ENCODE measurements around the gene LRRC56.
A peak's percentile ranks its signal among the peaks of the same experiment; 100 is the strongest.

Gene LRRC56

DNA sequence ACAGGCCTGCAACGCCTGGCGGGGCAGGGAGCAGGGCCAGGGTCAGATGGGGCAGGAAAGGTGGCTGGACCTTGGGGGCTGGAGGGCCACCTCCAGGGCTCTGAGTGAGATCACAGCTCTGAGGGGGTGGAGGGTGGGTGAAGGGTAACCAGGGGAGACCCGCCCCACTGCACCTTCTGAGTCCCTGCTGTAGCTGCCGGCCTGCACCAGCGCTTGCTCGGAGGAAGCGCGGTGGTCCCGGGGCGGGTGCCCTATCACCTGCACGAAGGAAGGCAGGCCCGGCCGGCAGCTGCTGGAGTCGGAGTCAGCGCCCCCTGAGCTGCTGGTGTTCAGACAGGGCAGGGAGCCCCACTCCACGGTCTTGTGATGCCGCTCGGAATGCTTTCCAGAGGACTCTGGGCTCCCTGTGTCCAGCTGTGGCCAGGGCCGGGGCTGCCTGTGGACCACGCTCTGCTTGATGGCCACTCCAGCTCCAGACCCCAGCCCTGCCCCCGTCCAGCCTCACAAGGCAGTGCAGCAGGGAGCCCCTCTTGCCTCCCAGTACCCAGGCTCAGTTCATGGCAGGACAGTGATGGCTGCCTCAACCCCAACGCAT lies 19.4 kb downstream of the LRRC56 start:
- H3K4me1 ChIP-seq (ENCODE audit: control insufficient read depth in 2 of 2, insufficient read depth in 1 of 2, low read depth in 1 of 2, low read length in 2 of 2), result peaks cover 15 to 20% of the 10 kb centered on the region in 2 donors
- H4K8ac ChIP-seq (ENCODE audit: low read depth, low read length), result no peak overlapping the region
- H3K4me3 ChIP-seq (ENCODE audit: low read length in 2 of 2), result peak overlapping the region in 1 of 2 donors; percentile 58
- no peaks in the 10 kb centered on the region for H3K36me3 ChIP-seq (replicated peaks in 1 of 2; ENCODE audit: control insufficient read depth in 2 of 2, insufficient read depth in 2 of 2, low read length in 2 of 2)
- peak overlapping the region; percentile 81 for H2AK5ac ChIP-seq (ENCODE audit: low read depth, low read length)
- H3K4ac ChIP-seq (ENCODE audit: low read length), result peak overlapping the region; percentile 30
- no peak overlapping the region for H2BK12ac ChIP-seq (ENCODE audit: low read length)
- H2BK15ac ChIP-seq (ENCODE audit: low read length), result peak overlapping the region; percentile 94
- H2BK120ac ChIP-seq (ENCODE audit: low read depth, low read length), result peak overlapping the region; percentile 39
- peak overlapping the region; percentile 76 for H3K18ac ChIP-seq (ENCODE audit: low read length)
- peaks cover 7% of the 10 kb centered on the region for H3K79me1 ChIP-seq (ENCODE audit: low read depth, low read length)
- H3K23ac ChIP-seq (ENCODE audit: low read depth, low read length, poor library complexity), result peak overlapping the region; percentile 55
- H2BK5ac ChIP-seq (ENCODE audit: low read length), result no peak overlapping the region
- H2AFZ ChIP-seq (ENCODE audit: low read length), result peak overlapping the region; percentile 95
- peak overlapping the region; percentile 44 for H3K14ac ChIP-seq (ENCODE audit: low read length)
- no CpG with 5 or more reads among the region's 22 CpGs for WGBS, 2 donors (ENCODE audit: extremely low coverage in 2 of 2, insufficient read length in 2 of 2, insufficient replicate concordance in 1 of 2)
- H3K9ac ChIP-seq (ENCODE audit: low read depth, low read length, poor library complexity), result no peak overlapping the region
- DNase-seq (ENCODE audit: low spot score), result no peak
- H3K4me2 ChIP-seq (ENCODE audit: insufficient read depth, low read length, poor library complexity, severe bottlenecking), result peak overlapping the region; percentile 14
- H3K27ac ChIP-seq (replicated peaks; ENCODE audit: low read length), result no peak overlapping the region
- H3K9me3 ChIP-seq (replicated peaks in 1 of 2; ENCODE audit: control insufficient read depth in 2 of 2, insufficient read depth in 1 of 2, low read depth in 1 of 2, low read length in 2 of 2), result peaks cover 0 to 4% of the 10 kb centered on the region in 2 donors
- no peak overlapping the region for H4K91ac ChIP-seq (ENCODE audit: low read depth, low read length, poor library complexity)
- H3K27me3 ChIP-seq (ENCODE audit: control insufficient read depth in 3 of 3, insufficient read depth in 3 of 3, low read depth in 1 of 3, low read length in 3 of 3), result peaks cover 16 to 56% (median 36%) of the 10 kb centered on the region in 3 experiments

DNA sequence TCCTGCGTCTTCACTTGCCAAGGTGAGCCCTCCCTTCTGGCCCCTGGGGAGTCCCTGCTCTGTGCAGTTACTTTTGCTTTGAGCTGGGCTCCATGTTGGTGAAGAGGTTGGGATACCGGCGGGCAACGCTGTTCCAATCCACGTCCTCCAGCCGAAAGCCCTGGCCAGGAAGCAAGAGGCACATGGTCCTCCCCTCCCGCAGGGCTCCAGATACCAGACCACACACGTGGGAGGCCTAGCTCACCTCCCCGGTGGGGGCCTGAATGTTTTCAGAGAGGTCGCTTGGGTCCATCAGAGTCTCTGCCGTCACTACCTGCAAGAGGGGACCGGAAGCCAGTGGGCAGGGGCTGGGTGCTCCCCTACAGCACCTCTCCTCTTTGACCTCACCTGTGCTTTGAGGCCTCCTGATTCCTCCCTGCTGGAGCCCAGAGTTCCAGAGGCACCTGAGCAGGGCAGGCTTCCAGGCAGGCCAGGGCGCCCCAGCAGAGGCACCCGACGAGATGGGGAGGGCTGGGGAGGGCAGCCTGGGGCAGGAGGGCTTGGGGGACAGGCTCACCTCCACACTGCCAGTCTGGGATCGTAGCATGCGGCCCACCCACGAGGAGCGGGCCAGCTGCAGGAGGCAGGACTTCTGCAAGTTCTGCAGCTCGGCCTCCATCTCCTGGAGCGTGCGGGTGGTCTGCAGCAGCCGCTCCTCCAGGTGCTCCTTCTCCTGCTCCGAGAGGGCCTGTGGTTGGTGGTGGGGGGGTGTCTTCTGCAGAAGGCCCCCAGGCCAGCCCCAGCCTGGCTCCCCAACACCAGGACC lies 20.2 kb downstream of the LRRC56 start:
- H3K14ac ChIP-seq (ENCODE audit: low read length), result no peak overlapping the region
- H2BK12ac ChIP-seq (ENCODE audit: low read length), result no peak overlapping the region
- H2BK15ac ChIP-seq (ENCODE audit: low read length), result no peak overlapping the region
- no peak overlapping the region for H3K4me3 ChIP-seq (ENCODE audit: low read length in 2 of 2)
- peaks cover 16 to 57% (median 36%) of the 10 kb centered on the region in 3 experiments for H3K27me3 ChIP-seq (ENCODE audit: control insufficient read depth in 3 of 3, insufficient read depth in 3 of 3, low read depth in 1 of 3, low read length in 3 of 3)
- H2AK5ac ChIP-seq (ENCODE audit: low read depth, low read length), result no peak overlapping the region
- peak overlapping the region; percentile 61 for H2BK120ac ChIP-seq (ENCODE audit: low read depth, low read length)
- H3K9me3 ChIP-seq (replicated peaks in 1 of 2; ENCODE audit: control insufficient read depth in 2 of 2, insufficient read depth in 1 of 2, low read depth in 1 of 2, low read length in 2 of 2), result peaks cover 0 to 4% of the 10 kb centered on the region in 2 donors
- H4K91ac ChIP-seq (ENCODE audit: low read depth, low read length, poor library complexity), result no peak overlapping the region
- H4K8ac ChIP-seq (ENCODE audit: low read depth, low read length), result no peak overlapping the region
- no CpG with 5 or more reads among the region's 24 CpGs for WGBS, 2 donors (ENCODE audit: extremely low coverage in 2 of 2, insufficient read length in 2 of 2, insufficient replicate concordance in 1 of 2)
- peak overlapping the region; percentile 44 for H3K9ac ChIP-seq (ENCODE audit: low read depth, low read length, poor library complexity)
- DNase-seq (ENCODE audit: low spot score), result no peak
- H3K18ac ChIP-seq (ENCODE audit: low read length), result peak overlapping the region; percentile 48
- H3K36me3 ChIP-seq (replicated peaks in 1 of 2; ENCODE audit: control insufficient read depth in 2 of 2, insufficient read depth in 2 of 2, low read length in 2 of 2), result no peaks in the 10 kb centered on the region
- no peak overlapping the region for H2AFZ ChIP-seq (ENCODE audit: low read length)
- H3K79me1 ChIP-seq (ENCODE audit: low read depth, low read length), result peaks cover 12% of the 10 kb centered on the region
- no peak overlapping the region for H3K27ac ChIP-seq (replicated peaks; ENCODE audit: low read length)
- H3K4me1 ChIP-seq (ENCODE audit: control insufficient read depth in 2 of 2, insufficient read depth in 1 of 2, low read depth in 1 of 2, low read length in 2 of 2), result peaks cover 17 to 21% of the 10 kb centered on the region in 2 donors
- H2BK5ac ChIP-seq (ENCODE audit: low read length), result no peak overlapping the region
- peak overlapping the region; percentile 65 for H3K23ac ChIP-seq (ENCODE audit: low read depth, low read length, poor library complexity)
- no peak overlapping the region for H3K4ac ChIP-seq (ENCODE audit: low read length)
- H3K4me2 ChIP-seq (ENCODE audit: insufficient read depth, low read length, poor library complexity, severe bottlenecking), result no peak overlapping the region

DNA sequence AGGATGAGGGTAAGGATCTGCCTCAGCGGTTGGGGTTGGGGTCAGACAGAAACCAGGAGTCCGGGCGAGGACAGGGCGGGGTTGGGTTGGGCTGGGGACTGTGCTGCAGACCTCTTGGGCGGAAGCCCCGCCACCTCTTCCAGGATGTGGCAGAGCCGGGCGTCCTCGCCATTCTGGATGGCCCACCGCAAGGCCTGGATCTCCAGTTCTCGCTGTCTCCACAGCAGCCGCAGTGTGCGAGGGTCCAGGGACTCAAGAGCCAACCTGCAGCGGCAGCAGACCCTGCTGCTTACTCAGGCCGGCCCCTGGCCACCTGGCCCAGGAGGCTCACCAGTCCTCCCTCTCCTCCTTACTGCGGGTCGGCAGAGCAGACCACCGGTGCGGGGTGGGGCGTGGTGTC lies 21.2 kb downstream of the LRRC56 start:
- Histone ChIP-seq H2BK5ac (ENCODE audit: low read length) (no peak overlapping the region), H3K4me1 (ENCODE audit: control insufficient read depth in 2 of 2, insufficient read depth in 1 of 2, low read depth in 1 of 2, low read length in 2 of 2) (peaks cover 17 to 19% of the 10 kb centered on the region in 2 donors), H2BK12ac (ENCODE audit: low read length) (peak overlapping the region; percentile 58), H3K27me3 (ENCODE audit: control insufficient read depth in 3 of 3, insufficient read depth in 3 of 3, low read depth in 1 of 3, low read length in 3 of 3) (peaks cover 16 to 57% (median 36%) of the 10 kb centered on the region in 3 experiments), H2BK120ac (ENCODE audit: low read depth, low read length) (peak overlapping the region; percentile 61), H3K14ac (ENCODE audit: low read length) (no peak overlapping the region), H2AFZ (ENCODE audit: low read length) (no peak overlapping the region), H4K8ac (ENCODE audit: low read depth, low read length) (no peak overlapping the region), H3K9ac (ENCODE audit: low read depth, low read length, poor library complexity) (no peak overlapping the region), H3K36me3 (replicated peaks in 1 of 2; ENCODE audit: control insufficient read depth in 2 of 2, insufficient read depth in 2 of 2, low read length in 2 of 2) (no peaks in the 10 kb centered on the region), H3K27ac (replicated peaks; ENCODE audit: low read length) (no peak overlapping the region), H4K91ac (ENCODE audit: low read depth, low read length, poor library complexity) (no peak overlapping the region), H2BK15ac (ENCODE audit: low read length) (peak overlapping the region; percentile 96), H3K9me3 (replicated peaks in 1 of 2; ENCODE audit: control insufficient read depth in 2 of 2, insufficient read depth in 1 of 2, low read depth in 1 of 2, low read length in 2 of 2) (peaks cover 0 to 4% of the 10 kb centered on the region in 2 donors), H3K79me1 (ENCODE audit: low read depth, low read length) (peaks cover 13% of the 10 kb centered on the region), H3K4me2 (ENCODE audit: insufficient read depth, low read length, poor library complexity, severe bottlenecking) (no peak overlapping the region), H3K18ac (ENCODE audit: low read length) (no peak overlapping the region), H3K4ac (ENCODE audit: low read length) (no peak overlapping the region), H2AK5ac (ENCODE audit: low read depth, low read length) (peak overlapping the region; percentile 48), H3K23ac (ENCODE audit: low read depth, low read length, poor library complexity) (peak overlapping the region; percentile 85), H3K4me3 (ENCODE audit: low read length in 2 of 2) (no peak overlapping the region)
- no CpG with 5 or more reads among the region's 20 CpGs for WGBS, 2 donors (ENCODE audit: extremely low coverage in 2 of 2, insufficient read length in 2 of 2, insufficient replicate concordance in 1 of 2)
- DNase-seq (ENCODE audit: low spot score), result no peak

GRCh38 chr11:559020-559620 lies 21.8 kb downstream of the LRRC56 start:
- Histone ChIP-seq H3K27me3 (ENCODE audit: control insufficient read depth in 3 of 3, insufficient read depth in 3 of 3, low read depth in 1 of 3, low read length in 3 of 3) (peaks cover 16 to 53% (median 32%) of the 10 kb centered on the region in 3 experiments), H3K4me2 (ENCODE audit: insufficient read depth, low read length, poor library complexity, severe bottlenecking) (no peak overlapping the region), H2AFZ (ENCODE audit: low read length) (no peak overlapping the region), H2BK15ac (ENCODE audit: low read length) (peak overlapping the region; percentile 96), H3K9ac (ENCODE audit: low read depth, low read length, poor library complexity) (no peak overlapping the region), H3K4me1 (ENCODE audit: control insufficient read depth in 2 of 2, insufficient read depth in 1 of 2, low read depth in 1 of 2, low read length in 2 of 2) (peaks cover 16 to 17% of the 10 kb centered on the region in 2 donors), H2BK12ac (ENCODE audit: low read length) (no peak overlapping the region), H2BK120ac (ENCODE audit: low read depth, low read length) (peak overlapping the region; percentile 41), H4K8ac (ENCODE audit: low read depth, low read length) (no peak overlapping the region), H3K14ac (ENCODE audit: low read length) (no peak overlapping the region), H3K4ac (ENCODE audit: low read length) (no peak overlapping the region), H3K23ac (ENCODE audit: low read depth, low read length, poor library complexity) (peak overlapping the region; percentile 85), H3K18ac (ENCODE audit: low read length) (peak overlapping the region; percentile 21), H3K4me3 (ENCODE audit: low read length in 2 of 2) (no peak overlapping the region), H3K36me3 (replicated peaks in 1 of 2; ENCODE audit: control insufficient read depth in 2 of 2, insufficient read depth in 2 of 2, low read length in 2 of 2) (peaks cover 0 to 4% of the 10 kb centered on the region in 2 donors), H4K91ac (ENCODE audit: low read depth, low read length, poor library complexity) (no peak overlapping the region), H2BK5ac (ENCODE audit: low read length) (no peak overlapping the region), H3K79me1 (ENCODE audit: low read depth, low read length) (peaks cover 15% of the 10 kb centered on the region), H3K27ac (replicated peaks; ENCODE audit: low read length) (no peak overlapping the region), H2AK5ac (ENCODE audit: low read depth, low read length) (peak overlapping the region; percentile 48), H3K9me3 (replicated peaks in 1 of 2; ENCODE audit: control insufficient read depth in 2 of 2, insufficient read depth in 1 of 2, low read depth in 1 of 2, low read length in 2 of 2) (peaks cover 0 to 4% of the 10 kb centered on the region in 2 donors)
- no CpG with 5 or more reads among the region's 15 CpGs for WGBS, 2 donors (ENCODE audit: extremely low coverage in 2 of 2, insufficient read length in 2 of 2, insufficient replicate concordance in 1 of 2)
- no peak for DNase-seq (ENCODE audit: low spot score)

Data from neuronal stem cell (in vitro differentiated cells).